WTC11 (cell line): ENCODE results near the gene SAFB2. TPM values are rescaled to one million over a fixed set of nuclear protein-coding genes. Genes with fewer than 3 reads are reported as not detected.
A peak's percentile ranks its signal among the peaks of the same experiment; 100 is the strongest.

Source experiments
- ATAC-seq: fragments of 200-7000 bp; cut with Tn5 transposase; 2 replicates; pipeline ENCODE4 v1.10.0; 2021; ENCODE audit warnings: mild to moderate bottlenecking, moderate library complexity
- CTCF ChIA-PET: fragments of 300-600 bp; sonication (Branson Sonifier 250); formaldehyde crosslinking; loops from one replicate; lab custom pipeline; 2021; ENCODE audit warnings: antibody characterized with exemption; lab: Charles Lee
- POLR2A ChIA-PET: fragments of 350-600 bp; sonication (Branson Sonifier 250); formaldehyde crosslinking; loops from one replicate; lab custom pipeline; 2021; ENCODE audit warnings: antibody characterized with exemption; lab: Charles Lee
- DNase-seq: peaks from one replicate; pipeline ENCODE4 v3.0.0; 2021; ENCODE audit warnings: low spot score
- H3K27ac Mint-ChIP-seq: 2 replicates; pipeline ENCODE4 v1.8.0; 2021; ENCODE audit warnings: mixed read lengths
- H3K27me3 Mint-ChIP-seq: 2 replicates; pipeline ENCODE4 v1.8.0; 2021; ENCODE audit warnings: low read depth, mild to moderate bottlenecking, moderate library complexity, mixed read lengths
- H3K36me3 Mint-ChIP-seq: 2 replicates; pipeline ENCODE4 v1.8.0; 2021; ENCODE audit warnings: mixed read lengths
- H3K4me1 Mint-ChIP-seq: 2 replicates; pipeline ENCODE4 v1.8.0; 2022; ENCODE audit warnings: mixed read lengths
- H3K4me3 Mint-ChIP-seq: 2 replicates; pipeline ENCODE4 v1.8.0; 2021; ENCODE audit warnings: mild to moderate bottlenecking, moderate library complexity, mixed read lengths
- H3K9me3 Mint-ChIP-seq: 2 replicates; pipeline ENCODE4 v1.8.0; 2021; ENCODE audit warnings: mixed read lengths
- ATF2 ChIP-seq: sonication (generic); formaldehyde crosslinking; IDR thresholded peaks from 2 replicates; pipeline ENCODE4 v1.8.1; 2022; ENCODE audit warnings: low read depth, missing genetic modification reagents, borderline replicate concordance
- ATF3 ChIP-seq: sonication (generic); formaldehyde crosslinking; conservative IDR thresholded peaks from 2 replicates; pipeline ENCODE4 v1.8.1; 2022; ENCODE audit warnings: mild to moderate bottlenecking, missing genetic modification reagents
- CBFB ChIP-seq: sonication (generic); formaldehyde crosslinking; IDR thresholded peaks from 2 replicates; pipeline ENCODE4 v1.8.1; 2022; ENCODE audit warnings: mild to moderate bottlenecking, low read depth, missing genetic modification reagents
- E2F1 ChIP-seq: sonication (generic); formaldehyde crosslinking; IDR thresholded peaks from 2 replicates; pipeline ENCODE4 v1.8.0; 2022; ENCODE audit warnings: mild to moderate bottlenecking, missing genetic modification reagents
- GTF2I ChIP-seq: fragments of 250-450 bp; sonication (Bioruptor Pico); conservative IDR thresholded peaks from 2 replicates; pipeline ENCODE4 v1.4.0; 2021; ENCODE audit warnings: mild to moderate bottlenecking
- HMGA2 ChIP-seq: fragments of 250-450 bp; sonication (Bioruptor Pico); IDR thresholded peaks from 2 replicates; pipeline ENCODE4 v1.4.0; 2021; ENCODE audit warnings: mild to moderate bottlenecking, moderate library complexity
- MYBL2 ChIP-seq: sonication (generic); formaldehyde crosslinking; IDR thresholded peaks from 2 replicates; pipeline ENCODE4 v1.8.1; 2023; ENCODE audit warnings: mild to moderate bottlenecking, moderate library complexity, missing genetic modification reagents
- NR1H2 ChIP-seq: sonication (generic); formaldehyde crosslinking; IDR thresholded peaks from 2 replicates; pipeline ENCODE4 v1.9.0; 2021; ENCODE audit warnings: mild to moderate bottlenecking, moderate library complexity, missing genetic modification reagents
- RORB ChIP-seq: fragments of 250-450 bp; sonication (Bioruptor Pico); IDR thresholded peaks from 2 replicates; pipeline ENCODE4 v1.9.0; 2021; ENCODE audit warnings: mild to moderate bottlenecking
- SMAD3 ChIP-seq: sonication (generic); formaldehyde crosslinking; IDR thresholded peaks from 2 replicates; pipeline ENCODE4 v1.8.0; 2022; ENCODE audit warnings: missing genetic modification reagents, mild to moderate bottlenecking, borderline replicate concordance
- TEAD4 ChIP-seq: sonication (generic); formaldehyde crosslinking; IDR thresholded peaks from 2 replicates; pipeline ENCODE4 v1.8.0; 2022; ENCODE audit warnings: mild to moderate bottlenecking, missing genetic modification reagents
- ZNF317 ChIP-seq: sonication (generic); formaldehyde crosslinking; IDR thresholded peaks from 2 replicates; pipeline ENCODE4 v1.8.1; 2023; ENCODE audit warnings: low read depth, mild to moderate bottlenecking, moderate library complexity, missing genetic modification reagents, borderline replicate concordance
- ZNF416 ChIP-seq: fragments of 250-450 bp; sonication (Bioruptor Pico); IDR thresholded peaks from 2 replicates; pipeline ENCODE4 v1.9.0; 2021; ENCODE audit warnings: mild to moderate bottlenecking, inconsistent platforms
- total RNA-seq: library from RNA; stranded (reverse); gene quantifications from 3 replicates; pipeline ENCODE4 v1.2.3, GENCODE V29; 2021
- TF ChIP-seq, protein P1 (sequence below): sonication (generic); formaldehyde crosslinking; IDR thresholded peaks from 2 replicates; pipeline ENCODE4 v1.8.0; 2023; ENCODE audit warnings: mild to moderate bottlenecking, missing genetic modification reagents
- TF ChIP-seq, protein P2 (sequence below): sonication (generic); formaldehyde crosslinking; IDR thresholded peaks from 2 replicates; pipeline ENCODE4 v1.8.0; 2023; ENCODE audit warnings: missing genetic modification reagents
- TF ChIP-seq, protein P3 (sequence below): fragments of 200-600 bp; IDR thresholded peaks from 2 replicates; pipeline ENCODE4 v1.8.0; 2022; ENCODE audit warnings: antibody characterized with exemption

Gene SAFB2
- total RNA-seq, 1 experiment from 2014 or later, result 100 TPM

DNA sequence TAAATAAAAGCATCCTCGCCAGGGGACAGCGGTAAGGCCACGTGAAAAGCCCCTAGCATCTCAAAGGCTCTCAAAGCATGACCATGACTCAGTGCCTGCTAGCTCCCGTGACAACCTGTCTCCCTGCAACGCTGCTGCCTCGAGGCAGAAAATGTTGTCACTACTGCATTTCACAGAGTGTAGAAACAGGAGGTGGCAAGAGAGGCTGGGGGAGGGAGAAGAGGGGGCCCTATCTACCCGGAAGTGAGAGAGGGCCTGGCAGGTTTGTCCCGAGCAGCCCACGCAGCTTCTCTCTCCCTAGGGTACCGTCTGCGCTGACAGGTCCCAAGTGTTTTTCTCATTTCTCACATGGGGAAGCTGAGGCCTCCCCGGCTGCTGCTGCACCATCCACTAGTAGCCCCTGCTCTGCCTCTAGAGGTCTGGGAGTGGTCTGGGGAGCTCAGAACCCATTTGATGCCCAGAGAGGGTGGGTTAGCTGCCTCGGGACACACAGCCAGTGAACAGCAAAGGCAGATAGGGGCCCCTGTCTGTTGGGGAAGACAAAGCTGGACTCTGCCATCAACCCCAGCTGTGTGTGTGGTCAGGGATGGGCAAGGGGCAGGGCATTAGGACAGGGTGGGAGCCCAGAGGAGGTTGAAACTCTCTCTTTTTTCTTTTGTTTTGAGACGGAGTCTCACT lies 58.5 kb downstream of the SAFB2 start:
- ATAC-seq, result no peak
- POLR2A ChIA-PET, result no interaction called here
- no peak overlapping the region for H3K4me3 Mint-ChIP-seq
- peaks cover 10% of the 10 kb centered on the region for H3K4me1 Mint-ChIP-seq
- no peak for DNase-seq
- CTCF ChIA-PET, result interaction anchor here (0.9 to 1.8 kb wide), 7 partner anchors 16 to 125 kb away, joined by 3 to 9 read pairs (median 5); no protein-coding TSS in a partner anchor
- TF ChIP-seq HMGA2 (CRISPR knock-in tag) (no peak), MYBL2 (CRISPR knock-in tag) (no peak), ATF2 (no peak), ZNF416 (no peak), SMAD3 (CRISPR knock-in tag) (no peak), CBFB (CRISPR knock-in tag) (no peak), ATF3 (CRISPR knock-in tag) (no peak), NR1H2 (CRISPR knock-in tag) (no peak)
- TF ChIP-seq, protein P1, sequence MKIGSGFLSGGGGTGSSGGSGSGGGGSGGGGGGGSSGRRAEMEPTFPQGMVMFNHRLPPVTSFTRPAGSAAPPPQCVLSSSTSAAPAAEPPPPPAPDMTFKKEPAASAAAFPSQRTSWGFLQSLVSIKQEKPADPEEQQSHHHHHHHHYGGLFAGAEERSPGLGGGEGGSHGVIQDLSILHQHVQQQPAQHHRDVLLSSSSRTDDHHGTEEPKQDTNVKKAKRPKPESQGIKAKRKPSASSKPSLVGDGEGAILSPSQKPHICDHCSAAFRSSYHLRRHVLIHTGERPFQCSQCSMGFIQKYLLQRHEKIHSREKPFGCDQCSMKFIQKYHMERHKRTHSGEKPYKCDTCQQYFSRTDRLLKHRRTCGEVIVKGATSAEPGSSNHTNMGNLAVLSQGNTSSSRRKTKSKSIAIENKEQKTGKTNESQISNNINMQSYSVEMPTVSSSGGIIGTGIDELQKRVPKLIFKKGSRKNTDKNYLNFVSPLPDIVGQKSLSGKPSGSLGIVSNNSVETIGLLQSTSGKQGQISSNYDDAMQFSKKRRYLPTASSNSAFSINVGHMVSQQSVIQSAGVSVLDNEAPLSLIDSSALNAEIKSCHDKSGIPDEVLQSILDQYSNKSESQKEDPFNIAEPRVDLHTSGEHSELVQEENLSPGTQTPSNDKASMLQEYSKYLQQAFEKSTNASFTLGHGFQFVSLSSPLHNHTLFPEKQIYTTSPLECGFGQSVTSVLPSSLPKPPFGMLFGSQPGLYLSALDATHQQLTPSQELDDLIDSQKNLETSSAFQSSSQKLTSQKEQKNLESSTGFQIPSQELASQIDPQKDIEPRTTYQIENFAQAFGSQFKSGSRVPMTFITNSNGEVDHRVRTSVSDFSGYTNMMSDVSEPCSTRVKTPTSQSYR (CRISPR knock-in tag), result no peak
- TF ChIP-seq, protein P2, sequence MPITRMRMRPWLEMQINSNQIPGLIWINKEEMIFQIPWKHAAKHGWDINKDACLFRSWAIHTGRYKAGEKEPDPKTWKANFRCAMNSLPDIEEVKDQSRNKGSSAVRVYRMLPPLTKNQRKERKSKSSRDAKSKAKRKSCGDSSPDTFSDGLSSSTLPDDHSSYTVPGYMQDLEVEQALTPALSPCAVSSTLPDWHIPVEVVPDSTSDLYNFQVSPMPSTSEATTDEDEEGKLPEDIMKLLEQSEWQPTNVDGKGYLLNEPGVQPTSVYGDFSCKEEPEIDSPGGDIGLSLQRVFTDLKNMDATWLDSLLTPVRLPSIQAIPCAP (CRISPR knock-in tag), result no peak
- peaks cover 12% of the 10 kb centered on the region for H3K27me3 Mint-ChIP-seq
- no peaks in the 10 kb centered on the region for H3K36me3 Mint-ChIP-seq
- H3K27ac Mint-ChIP-seq, result no peak overlapping the region
- peaks cover 11% of the 10 kb centered on the region for H3K9me3 Mint-ChIP-seq

GRCh38 chr19:5563008-5563431 lies 59.6 kb downstream of the SAFB2 start:
- TF ChIP-seq E2F1 (CRISPR knock-in tag) (no peak), ZNF317 (CRISPR knock-in tag) (no peak), RORB (CRISPR knock-in tag) (no peak), GTF2I (CRISPR knock-in tag) (peak; percentile 94), TEAD4 (no peak)
- TF ChIP-seq, protein P3, sequence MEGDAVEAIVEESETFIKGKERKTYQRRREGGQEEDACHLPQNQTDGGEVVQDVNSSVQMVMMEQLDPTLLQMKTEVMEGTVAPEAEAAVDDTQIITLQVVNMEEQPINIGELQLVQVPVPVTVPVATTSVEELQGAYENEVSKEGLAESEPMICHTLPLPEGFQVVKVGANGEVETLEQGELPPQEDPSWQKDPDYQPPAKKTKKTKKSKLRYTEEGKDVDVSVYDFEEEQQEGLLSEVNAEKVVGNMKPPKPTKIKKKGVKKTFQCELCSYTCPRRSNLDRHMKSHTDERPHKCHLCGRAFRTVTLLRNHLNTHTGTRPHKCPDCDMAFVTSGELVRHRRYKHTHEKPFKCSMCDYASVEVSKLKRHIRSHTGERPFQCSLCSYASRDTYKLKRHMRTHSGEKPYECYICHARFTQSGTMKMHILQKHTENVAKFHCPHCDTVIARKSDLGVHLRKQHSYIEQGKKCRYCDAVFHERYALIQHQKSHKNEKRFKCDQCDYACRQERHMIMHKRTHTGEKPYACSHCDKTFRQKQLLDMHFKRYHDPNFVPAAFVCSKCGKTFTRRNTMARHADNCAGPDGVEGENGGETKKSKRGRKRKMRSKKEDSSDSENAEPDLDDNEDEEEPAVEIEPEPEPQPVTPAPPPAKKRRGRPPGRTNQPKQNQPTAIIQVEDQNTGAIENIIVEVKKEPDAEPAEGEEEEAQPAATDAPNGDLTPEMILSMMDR, result 0 out of 2 replicates have a peak, but pooled peaks have one; percentile 13
- peaks cover 11% of the 10 kb centered on the region for H3K9me3 Mint-ChIP-seq
- DNase-seq (peak; percentile 67), ATAC-seq (peak; percentile 47)
- H3K4me1 Mint-ChIP-seq, result peaks cover 13% of the 10 kb centered on the region
- ChIA-PET POLR2A (no interaction called here), CTCF (interaction anchor here (0.9 to 1.8 kb wide), 7 partner anchors 15 to 127 kb away, joined by 3 to 9 read pairs (median 5); no protein-coding TSS in a partner anchor)
- peaks cover 4% of the 10 kb centered on the region for H3K27me3 Mint-ChIP-seq
- H3K36me3 Mint-ChIP-seq, result no peaks in the 10 kb centered on the region
- H3K27ac Mint-ChIP-seq, result no peak overlapping the region
- no peak overlapping the region for H3K4me3 Mint-ChIP-seq
